Kasumi-1 (cell line): ENCODE results near the gene OPCML.

Experiments used
- DNase-seq, 2 experiments: peaks; one replicate each; lab custom pipeline; 2025; lab: John Stamatoyannopoulos, UW

The OPCML gene

DNA sequence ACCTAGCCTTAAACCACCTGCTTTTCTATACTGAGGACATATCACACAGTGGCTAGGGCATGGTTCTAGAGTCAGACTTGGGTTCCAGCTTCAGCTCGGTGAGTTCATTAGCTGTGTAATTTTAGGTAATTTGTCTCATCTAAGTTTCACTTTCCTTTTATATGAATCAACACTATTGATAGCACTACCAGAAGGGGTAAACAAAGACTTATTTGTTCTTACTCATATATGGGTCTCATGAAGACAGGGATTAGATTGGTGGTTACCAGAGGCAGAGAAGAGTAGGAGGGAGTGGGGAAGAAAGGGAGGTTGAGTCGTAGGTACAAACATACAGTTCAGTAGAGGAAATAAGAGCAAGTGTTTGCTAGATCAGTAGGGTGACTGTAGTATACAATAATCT lies 924.7 kb downstream of the OPCML start:
- no peak for DNase-seq

DNA sequence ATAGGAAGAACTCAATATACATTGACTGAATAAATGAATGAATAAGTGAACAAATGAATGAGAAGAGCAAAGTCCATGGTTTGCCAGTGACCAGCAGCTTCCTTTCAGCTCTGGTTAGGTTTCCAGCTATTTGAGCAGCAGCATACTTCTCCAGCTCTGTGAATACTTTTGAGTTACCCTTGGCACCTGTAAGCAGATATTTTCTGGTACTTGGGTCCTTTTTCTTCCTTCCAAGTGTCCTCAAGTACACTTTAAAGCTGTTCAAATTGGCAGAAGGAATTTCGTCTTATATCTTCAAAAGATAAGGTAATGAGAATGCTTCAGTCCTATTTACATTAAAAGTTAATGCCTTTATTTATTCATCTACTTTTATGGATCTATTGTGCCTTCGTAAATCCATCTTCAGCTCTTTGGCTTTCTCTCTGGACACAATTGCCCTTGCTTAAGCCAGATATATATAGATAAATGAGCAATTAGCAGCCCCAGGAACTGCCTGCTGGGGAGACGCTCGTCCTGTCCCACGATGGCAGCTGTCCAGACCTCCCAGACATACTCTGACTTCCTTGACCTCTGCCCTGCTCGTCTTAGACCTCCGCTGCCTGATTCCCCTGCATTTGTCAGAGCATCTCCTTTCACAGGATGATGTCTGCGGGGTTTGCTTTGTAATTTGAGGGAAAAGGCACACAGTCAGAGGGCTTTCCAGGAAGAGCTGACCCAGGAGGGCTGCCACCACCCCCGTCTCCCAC lies 926.3 kb downstream of the OPCML start:
- DNase-seq = no peak

DNA sequence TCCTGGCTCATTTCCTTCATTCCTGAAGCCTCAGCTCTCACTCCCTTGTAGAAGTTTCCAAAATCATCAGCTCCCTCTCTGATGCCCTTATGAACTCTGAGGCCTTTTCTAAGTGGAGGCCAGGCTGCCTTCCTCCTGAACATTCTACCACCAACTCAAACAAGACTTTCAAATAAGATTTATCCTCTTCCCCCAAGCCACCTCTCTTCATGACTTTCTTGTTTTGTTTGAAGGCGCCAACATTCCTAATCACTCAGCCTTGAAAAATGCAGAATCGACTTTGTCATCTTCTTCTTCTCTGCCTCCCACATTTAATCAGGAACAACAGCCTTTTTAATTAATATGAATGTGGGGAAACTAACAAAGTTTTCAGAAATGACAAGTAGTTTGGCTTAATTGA lies 927.9 kb downstream of the OPCML start:
- DNase-seq = no peak

DNA sequence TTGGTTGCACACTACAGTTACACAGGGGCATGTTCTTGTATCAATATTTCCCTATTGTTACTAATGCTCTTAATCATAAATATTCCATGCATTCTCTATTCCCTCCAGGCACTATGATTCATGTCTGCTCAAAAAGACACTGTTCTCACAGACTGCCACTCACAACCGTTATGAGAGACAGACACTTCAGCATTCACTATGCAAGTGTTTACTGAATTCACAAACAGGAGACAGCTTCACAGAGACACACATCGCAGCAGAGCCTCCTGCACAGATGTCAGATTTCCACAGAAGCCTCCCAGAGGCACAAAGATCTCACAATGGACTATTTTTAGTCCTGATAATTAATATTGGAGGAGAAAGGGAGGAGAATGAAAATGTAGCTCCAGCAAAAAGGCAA lies 930.4 kb downstream of the OPCML start:
- no peak for DNase-seq

- DNase-seq = no peak
These were observed 936.6 kb downstream of the OPCML start for GRCh38 chr11:132595711-132596134.

- no peak for DNase-seq
These were observed 937.1 kb downstream of the OPCML start for GRCh38 chr11:132595246-132595645.

DNA sequence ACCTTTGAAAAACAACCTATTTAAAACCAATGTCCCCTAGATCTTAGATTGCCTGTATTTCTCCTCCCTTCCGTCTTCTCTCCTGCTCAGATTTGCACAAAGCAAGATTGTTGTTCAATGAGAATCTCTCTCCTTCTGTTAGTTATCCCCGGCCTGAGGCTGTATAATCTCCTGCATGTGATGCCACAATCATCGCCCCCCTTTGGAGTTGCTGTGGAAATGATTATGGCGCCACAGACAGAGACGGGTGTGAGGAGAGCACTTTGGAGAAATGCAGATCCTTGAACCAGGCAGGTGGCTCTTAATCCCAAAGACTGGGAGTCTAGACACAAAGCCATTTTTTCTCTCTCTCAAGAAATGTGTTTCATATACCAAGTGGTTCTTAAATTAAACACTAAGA lies 941.3 kb downstream of the OPCML start:
- no peak for DNase-seq

GRCh38 chr11:132590554-132590953 lies 941.7 kb downstream of the OPCML start:
- no peak for DNase-seq

- DNase-seq = no peak
These were observed 942.5 kb downstream of the OPCML start for GRCh38 chr11:132589791-132590190.

GRCh38 chr11:132588366-132588765 lies 943.9 kb downstream of the OPCML start:
- no peak for DNase-seq

GRCh38 chr11:132587716-132588115 lies 944.6 kb downstream of the OPCML start:
- no peak for DNase-seq

DNA sequence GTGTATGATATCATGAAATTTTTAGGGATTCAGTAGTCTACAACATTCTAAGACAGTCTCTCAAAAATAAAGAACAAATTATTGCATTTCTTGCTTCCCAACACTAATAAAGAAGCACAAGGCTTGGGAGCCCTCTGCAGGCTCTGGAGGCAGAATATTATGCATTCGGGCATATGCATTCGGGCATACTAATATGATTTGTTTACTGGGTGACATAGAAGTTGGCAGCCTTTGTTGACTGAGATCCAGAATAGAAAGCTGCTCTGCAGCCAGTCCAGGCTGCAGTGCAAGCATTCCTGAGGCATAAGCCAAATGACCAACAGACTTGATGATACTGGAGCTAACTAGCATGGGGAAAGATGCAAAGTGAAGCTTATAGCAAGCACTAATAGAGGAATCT lies 945.5 kb downstream of the OPCML start:
- DNase-seq = no peak

DNA sequence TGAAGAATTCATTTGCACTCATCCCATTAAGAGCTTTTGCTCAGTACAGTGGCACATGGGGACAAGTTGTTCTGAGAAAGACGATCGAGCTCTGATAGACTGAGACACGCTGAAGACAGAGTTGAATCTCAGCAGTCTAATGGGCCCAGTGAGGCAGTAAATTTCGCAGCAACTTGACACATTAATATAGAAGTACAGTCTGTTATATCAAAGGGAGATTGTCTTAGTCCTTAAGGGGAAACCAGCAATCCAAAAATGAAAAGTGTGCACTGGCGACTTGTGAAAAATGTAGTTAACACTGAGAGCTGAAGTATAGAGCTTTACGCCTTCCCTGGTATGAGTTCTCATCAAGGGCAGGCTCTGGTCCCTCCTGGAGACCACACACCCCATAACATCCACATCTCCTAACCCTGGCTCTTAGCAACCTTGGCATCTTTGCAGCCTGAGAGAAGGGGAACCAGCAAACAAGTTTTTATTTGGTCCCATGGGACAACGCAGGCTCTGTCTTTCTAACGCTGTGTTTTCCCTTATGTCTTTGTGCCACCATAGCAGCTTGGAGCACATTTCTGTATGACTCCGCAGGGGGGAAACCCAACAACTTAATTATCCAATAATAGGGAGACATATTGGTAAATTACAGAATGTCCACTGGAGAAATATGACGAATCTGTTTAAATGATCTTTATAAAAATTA lies 952.5 kb downstream of the OPCML start:
- no peak for DNase-seq

- no peak for DNase-seq
These were observed 953.2 kb downstream of the OPCML start for GRCh38 chr11:132579136-132579535.

DNA sequence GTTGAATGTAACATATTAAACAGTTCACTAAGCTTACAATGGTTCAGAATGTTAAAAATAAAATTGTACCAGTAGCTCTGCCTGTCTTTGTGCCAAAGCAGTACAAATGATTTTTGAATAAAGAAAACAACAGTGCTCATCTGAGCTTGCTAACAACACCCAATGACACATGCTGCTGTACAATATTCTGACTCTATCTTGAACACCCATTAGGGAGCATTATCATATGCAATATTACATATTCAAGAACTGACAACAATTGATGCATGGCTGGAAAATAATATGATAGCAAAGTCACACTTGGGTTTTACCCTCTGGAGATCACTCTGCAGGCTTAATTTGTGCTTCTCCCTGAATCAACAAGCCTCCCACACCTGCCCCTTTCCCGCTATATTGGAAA lies 953.7 kb downstream of the OPCML start:
- DNase-seq = no peak

DNA sequence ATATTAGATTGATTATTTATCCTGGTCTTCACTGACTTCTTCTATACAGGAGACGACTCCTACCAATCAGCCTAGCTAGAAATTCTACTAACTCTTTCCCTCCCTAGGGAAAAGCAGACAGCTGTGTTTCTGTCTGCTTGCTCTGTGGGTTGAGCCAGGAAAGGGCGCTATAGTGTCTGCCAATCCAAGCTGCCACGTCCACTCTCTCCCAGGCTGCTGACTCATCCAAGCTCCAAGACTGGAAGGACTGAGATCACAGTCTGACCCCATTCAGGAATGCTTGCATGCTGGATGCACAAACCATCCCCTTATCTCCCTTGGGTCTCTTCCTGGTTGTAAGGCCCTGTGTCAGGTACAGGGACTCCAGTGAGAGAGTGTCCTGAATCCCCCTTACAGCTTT lies 955.6 kb downstream of the OPCML start:
- no peak for DNase-seq

GRCh38 chr11:132564091-132564885 lies 968.0 kb downstream of the OPCML start:
- no peak for DNase-seq

- DNase-seq = no peak
These were observed 969.3 kb downstream of the OPCML start for GRCh38 chr11:132563050-132563449.

GRCh38 chr11:132561937-132562336 lies 970.4 kb downstream of the OPCML start:
- DNase-seq = no peak

DNA sequence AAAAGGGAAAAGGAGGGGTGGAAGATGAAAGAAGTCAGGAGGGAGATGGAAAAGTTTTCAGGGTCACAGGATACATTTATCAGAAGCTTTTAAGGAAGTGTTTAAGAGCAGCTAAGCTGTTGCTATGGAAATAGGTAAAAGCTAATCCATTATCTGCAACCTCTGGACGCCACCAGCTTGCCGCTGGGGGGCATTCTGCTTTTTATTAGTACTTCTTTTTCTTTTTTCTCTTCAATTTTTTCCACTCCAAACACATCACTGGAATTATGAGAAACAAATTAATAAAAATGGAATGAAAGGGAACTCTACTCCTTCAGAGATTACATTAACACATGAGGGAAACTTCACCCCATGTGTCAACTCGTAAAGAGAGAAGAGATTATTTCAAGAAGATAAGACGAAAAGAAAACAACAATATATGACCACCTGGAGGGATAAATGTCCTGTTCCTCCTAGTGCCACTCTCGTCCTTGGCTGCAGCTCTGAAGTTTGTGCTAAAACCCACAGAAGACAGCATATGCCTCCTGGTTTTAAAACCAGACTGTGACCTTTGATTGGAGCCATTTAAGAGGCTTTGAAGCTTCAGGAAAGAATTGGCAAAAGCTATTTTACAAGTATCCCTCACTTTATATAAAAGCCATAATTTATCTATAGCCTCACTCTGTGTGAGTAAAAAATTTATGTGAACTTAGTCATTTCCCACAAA lies 972.8 kb downstream of the OPCML start:
- DNase-seq = no peak

GRCh38 chr11:132556316-132556715 lies 976.0 kb downstream of the OPCML start:
- peak; percentile 0 to 1 for DNase-seq

- DNase-seq = no peak
These were observed 976.7 kb downstream of the OPCML start for GRCh38 chr11:132555617-132556016.
